ENCODE results near the gene SYT8. TPM values are rescaled to one million over a fixed set of nuclear protein-coding genes. Genes with fewer than 3 reads are reported as not detected.

The SYT8 gene
- total RNA-seq, 1 donor from 2014 or later: not detected

Small RNA genes within 50 kb of the gene (microRNA-seq; reads per million reads assigned to microRNA genes)
- gene MIR4298: not detected
- not detected for gene MIR7847

Small RNA genes within 50 kb of the gene (small RNA-seq; reads per million reads assigned to genes)
- gene AC051649.1 (not detected), gene MIR4298 (not detected)

Other genes starting within 250 kb of the SYT8 start
- gene KRTAP5-1, start 249.7 kb upstream of the SYT8 start, total RNA-seq (ENCODE audit: low replicate concordance): not detected in 2 replicates
- not detected in 2 replicates for gene KRTAP5-2, start 236.7 kb upstream of the SYT8 start, total RNA-seq (ENCODE audit: low replicate concordance)
- not detected in 2 replicates for gene KRTAP5-3, start 226.5 kb upstream of the SYT8 start, total RNA-seq (ENCODE audit: low replicate concordance)
- gene KRTAP5-4, start 212.9 kb upstream of the SYT8 start, total RNA-seq (ENCODE audit: low replicate concordance): not detected in 2 replicates
- not detected in 2 replicates for gene KRTAP5-5, start 205.2 kb upstream of the SYT8 start, total RNA-seq (ENCODE audit: low replicate concordance)
- gene KRTAP5-6, start 137.8 kb upstream of the SYT8 start, total RNA-seq (ENCODE audit: low replicate concordance): not detected in 2 replicates
- gene IFITM10, start 84.4 kb upstream of the SYT8 start, total RNA-seq (ENCODE audit: low replicate concordance): 0.34 TPM in 1 of 2 replicates, not detected in the other
- gene CTSD, start 71.1 kb upstream of the SYT8 start, total RNA-seq (ENCODE audit: low replicate concordance): 38.2 and 94.6 TPM in 2 replicates
- gene TNNI2, start 4.0 kb downstream of the SYT8 start, total RNA-seq (ENCODE audit: low replicate concordance): 1.2 and 2.6 TPM in 2 replicates
- not detected in 2 replicates for gene LSP1, start 18.1 kb downstream of the SYT8 start, total RNA-seq (ENCODE audit: low replicate concordance)
- gene PRR33, start 56.9 kb downstream of the SYT8 start, total RNA-seq (ENCODE audit: low replicate concordance): not detected in 2 replicates
- 0.40 and 0.92 TPM in 2 replicates for gene TNNT3, start 84.7 kb downstream of the SYT8 start, total RNA-seq (ENCODE audit: low replicate concordance)
- 43.2 and 82.1 TPM in 2 replicates for gene MRPL23, start 112.3 kb downstream of the SYT8 start, total RNA-seq (ENCODE audit: low replicate concordance)
- gene H19, start 162.9 kb downstream of the SYT8 start, total RNA-seq (ENCODE audit: low replicate concordance): not detected in 2 replicates

Data from neural progenitor cell (in vitro differentiated cells).